Suppressor macrophage treated with lipopolysaccharide for 4 hours (primary cell): ENCODE results near the gene RPUSD4.

Source experiments
- DNase-seq: peaks from one replicate; pipeline ENCODE4 v3.0.0-alpha.2; 2020

The RPUSD4 gene

DNA sequence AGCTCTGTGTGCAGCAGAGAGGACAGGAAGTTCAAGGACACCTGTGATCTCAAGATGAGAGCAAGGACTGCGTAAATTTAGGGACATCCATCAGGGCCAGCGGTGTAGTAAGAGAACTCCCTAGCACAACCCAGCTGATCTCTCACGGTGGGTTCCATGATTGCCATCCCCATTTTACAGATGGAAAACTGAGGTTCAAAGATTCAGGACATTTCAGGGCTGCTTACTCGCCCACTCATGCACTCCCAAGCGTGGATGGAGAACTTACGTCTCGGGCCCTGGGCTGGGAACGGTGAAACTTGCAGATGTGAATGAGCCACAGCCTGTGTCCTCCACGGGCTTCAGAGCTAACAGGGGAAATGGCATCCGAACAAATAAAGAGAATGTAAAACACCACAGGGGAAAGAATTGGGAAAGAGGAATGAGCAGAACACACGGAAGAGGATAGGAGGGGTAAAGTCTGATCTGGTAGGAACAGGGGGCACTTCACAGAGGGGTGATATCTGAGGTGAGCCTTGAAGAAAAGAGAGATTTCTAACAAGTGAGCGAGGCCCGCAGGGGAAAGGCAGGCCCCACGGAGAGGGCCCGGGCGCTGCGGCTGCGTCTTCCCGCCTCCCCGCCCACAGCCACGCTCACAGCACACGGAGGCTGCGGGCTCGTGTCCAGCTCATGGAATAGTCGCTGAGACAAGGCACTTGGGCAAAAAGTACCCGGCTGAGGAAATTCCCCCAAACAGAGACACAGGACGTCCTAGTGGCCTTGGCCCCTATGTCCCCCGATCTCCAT lies 55.9 kb downstream of the RPUSD4 start:
- DNase-seq: no peak

GRCh38 chr11:126154691-126155090 lies 56.8 kb downstream of the RPUSD4 start:
- no peak for DNase-seq

- no peak for DNase-seq
These were observed 57.5 kb downstream of the RPUSD4 start for GRCh38 chr11:126153972-126154371.

- no peak for DNase-seq
These were observed 58.4 kb downstream of the RPUSD4 start for GRCh38 chr11:126153006-126153405.

- DNase-seq: no peak
These were observed 58.9 kb downstream of the RPUSD4 start for GRCh38 chr11:126152586-126152985.

DNA sequence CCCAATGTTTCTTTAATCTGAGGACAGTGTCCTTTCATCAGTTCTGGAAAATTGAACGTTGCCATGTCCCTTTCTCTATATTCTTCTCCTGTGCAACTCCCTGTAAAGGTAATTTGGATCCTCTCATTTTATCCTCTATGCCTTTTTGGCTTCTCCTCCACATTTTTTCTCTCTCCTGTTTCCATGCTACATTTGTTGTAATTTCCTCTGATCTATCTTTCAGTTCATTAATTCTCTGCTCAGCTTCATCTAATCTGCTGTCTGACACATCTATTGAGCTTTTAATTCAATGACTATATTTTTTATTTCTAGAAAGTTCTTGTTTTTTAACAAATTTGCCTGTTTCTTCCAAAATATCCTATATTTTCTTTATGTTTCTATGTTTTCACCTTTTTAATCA lies 59.3 kb downstream of the RPUSD4 start:
- DNase-seq: no peak
